GM18498 (cell line): ENCODE results near the gene CAMSAP2.
"Not testable (repeated sequence)": the region's sequence is repeated elsewhere in the genome, so short reads cannot be mapped to it uniquely, and the experiment has no call there.

Experiments
- ATAC-seq: cut with Tn5 transposase; IDR thresholded peaks from one replicate; pipeline ENCODE4 v1.9.1; 2021; ENCODE audit warnings: mild to moderate bottlenecking, moderate library complexity; ENCODE audit not compliant: unreplicated experiment

Gene CAMSAP2

DNA sequence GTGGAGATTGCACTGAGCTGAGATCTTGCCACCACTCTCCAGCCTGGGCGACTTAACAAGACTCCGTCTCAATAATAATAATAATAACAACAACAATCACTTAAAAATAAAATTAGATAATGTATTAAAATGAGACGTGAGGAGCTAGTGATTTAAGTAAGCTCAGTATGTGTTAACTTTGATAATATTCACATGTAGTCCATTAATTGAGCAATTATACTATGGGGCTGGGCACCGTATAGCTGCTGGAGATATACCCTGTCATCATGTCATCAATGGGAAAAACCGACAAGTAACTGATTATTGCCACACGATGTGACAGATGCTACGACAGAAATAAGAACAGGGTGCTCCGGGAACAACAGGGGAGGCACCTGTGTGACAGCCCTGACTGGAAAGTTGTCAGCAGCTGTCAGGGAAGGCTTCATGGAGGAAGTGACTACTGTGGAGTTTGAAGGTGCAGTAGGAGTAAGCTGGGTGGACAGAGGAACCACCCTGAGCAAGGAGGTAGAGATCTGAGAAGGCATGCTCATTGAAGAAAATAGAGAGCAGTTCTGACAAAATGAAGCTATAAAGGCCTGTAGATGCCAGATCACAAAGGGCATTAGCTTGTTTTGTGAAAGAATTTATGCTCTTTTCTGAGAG, 924 bp upstream of the CAMSAP2 start:
- ATAC-seq: no peak

DNA sequence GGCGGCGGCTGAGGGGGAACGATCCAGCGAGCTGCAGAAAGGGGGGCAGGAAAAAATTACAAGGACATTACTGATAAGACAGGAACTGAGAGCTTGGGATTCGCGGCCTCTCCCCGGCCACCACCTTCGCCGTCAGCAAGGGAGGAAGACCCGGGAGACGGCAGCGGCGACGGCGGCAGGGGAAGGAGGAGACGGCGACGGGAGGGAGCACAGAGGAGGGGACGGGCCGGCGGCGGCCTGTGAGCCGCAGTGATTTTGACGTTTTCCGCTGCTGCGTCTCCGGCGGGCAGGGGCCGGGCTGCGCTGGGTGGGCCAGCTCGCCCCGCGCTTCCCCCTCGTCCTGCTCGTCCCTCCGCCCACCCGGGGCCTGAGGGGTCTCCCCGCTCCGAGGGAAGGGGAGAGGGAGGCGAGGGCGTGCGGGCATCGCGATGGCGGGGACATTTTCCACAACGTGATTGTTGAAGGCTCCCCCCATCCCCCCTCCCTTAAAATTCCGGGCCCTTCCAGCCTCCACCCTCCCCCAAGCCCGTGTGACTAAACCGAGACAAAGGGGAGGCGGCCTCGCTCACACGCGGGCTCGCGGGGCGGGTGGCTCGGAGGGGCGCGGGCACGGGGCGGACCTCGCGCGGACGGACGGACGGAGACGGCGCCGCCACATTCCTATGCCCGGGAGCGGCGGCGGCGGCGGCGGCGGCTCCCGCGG, 407 bp downstream of the CAMSAP2 start:
- ATAC-seq: peak; percentile 66

DNA sequence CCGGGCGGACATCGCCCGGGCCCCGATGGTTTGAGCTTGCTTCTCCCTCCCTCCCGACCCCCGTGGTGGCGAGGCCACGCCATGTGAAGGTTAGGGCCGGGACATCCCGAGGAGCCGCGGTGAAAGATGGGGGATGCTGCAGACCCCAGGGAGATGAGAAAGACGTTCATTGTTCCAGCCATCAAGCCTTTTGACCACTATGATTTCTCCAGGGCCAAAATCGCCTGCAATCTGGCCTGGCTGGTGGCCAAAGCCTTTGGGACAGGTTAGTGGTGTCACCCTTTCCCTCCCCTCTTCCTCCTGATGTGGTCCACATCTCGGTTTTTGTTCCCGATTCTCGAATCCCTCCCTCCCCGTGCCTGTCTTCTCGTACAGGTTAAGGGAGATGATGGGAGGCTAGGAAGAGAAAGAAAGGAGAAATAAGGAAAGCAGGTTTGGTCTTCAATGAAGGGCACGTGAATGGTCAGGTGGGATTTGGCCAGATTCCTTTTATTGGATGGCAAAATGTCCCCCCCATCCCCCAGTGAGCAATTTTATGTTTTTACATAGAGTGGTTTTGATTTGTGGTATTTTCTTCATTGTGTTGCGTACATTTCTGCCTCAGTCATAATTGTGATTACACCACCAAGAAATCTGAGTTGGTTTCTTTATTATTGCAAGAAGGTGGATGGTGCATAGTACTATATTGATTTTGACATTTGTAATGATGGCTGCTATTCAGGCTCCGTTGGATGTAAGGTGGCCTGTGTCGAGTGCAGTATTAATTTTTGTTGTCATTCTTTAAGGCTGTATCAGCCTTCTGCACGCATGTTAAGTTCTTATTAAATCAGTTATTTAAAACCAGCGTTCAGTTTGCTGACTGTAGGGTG, 1.2 kb downstream of the CAMSAP2 start:
- ATAC-seq: no peak

DNA sequence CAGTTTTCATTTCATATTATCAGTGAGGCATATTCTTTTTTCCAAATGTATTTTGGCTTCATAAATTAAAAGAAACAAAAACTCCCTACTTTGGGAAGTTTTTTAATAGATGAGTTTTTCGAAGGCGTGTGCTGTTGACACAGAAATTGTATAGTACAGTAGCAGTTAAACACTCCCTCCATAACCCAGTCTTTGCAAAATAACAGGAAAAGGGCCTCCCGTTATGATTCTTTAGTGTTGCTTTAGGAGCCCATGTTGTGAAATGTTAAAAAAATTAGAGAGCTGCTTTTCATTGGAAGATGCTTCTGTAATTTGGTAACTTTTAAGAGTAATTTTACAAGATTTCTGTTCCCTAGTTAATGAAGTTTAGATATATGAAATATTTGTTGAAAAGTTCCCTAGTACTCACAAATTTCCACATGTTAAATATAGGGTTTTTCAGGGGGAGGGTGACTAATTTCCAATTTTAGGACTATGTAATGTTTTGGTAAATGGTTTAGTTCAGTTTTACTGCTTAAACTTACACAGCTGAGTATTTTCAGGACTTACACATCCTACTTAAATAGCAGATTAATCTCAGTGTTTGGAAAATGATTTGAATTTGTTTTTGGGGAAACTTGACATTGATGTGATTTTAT, 2.0 kb downstream of the CAMSAP2 start:
- ATAC-seq: no peak

DNA sequence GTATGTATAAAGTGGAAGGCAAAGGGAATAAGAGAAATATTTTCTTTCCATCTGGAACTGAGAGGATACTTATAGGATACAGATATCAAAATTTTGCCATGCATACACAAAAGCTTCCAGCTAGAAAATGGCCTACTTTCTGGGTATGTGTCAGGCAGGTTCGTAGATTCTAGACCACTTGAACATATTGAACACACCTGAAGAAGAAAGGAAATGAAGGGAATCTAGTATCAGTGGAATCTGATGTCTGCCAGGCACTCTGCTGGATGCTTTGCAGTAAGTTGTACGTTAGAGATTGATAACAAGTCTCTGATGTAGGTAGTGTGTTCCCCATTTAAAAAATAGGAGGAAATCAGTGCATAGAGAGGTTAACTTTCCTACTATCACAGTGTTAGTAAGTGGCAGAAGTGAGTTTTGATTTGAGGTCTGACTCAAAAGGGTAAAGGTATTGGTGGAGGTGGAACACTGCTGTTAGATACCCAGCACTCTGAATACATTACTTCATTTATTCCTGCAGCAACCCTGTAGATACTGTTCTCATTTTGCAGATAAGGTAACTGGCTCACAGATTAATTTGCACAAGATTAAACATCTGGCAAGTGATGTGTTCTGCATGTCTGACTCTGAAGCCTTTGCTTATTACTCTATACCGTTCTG, 3.0 kb downstream of the CAMSAP2 start:
- ATAC-seq: no peak

DNA sequence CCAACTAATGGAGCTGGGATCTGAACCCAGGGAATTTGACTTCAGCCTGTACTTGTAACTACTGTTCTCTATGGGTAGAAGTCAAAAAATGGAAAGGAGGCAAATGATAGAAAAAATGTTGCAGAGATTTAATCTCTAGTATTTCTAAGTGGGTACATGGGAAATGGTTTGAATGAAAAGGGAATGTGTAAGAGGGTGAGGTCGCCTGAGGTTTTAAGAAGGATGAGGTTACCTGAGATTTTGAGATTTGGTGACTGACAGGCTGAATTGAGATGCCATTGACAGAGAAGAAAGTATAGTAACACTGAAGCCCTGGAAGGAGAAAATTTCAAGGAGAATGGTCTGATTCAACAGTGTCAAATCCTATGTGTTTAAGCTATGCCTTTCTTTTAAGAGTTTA, 5.5 kb downstream of the CAMSAP2 start:
- ATAC-seq: no peak

DNA sequence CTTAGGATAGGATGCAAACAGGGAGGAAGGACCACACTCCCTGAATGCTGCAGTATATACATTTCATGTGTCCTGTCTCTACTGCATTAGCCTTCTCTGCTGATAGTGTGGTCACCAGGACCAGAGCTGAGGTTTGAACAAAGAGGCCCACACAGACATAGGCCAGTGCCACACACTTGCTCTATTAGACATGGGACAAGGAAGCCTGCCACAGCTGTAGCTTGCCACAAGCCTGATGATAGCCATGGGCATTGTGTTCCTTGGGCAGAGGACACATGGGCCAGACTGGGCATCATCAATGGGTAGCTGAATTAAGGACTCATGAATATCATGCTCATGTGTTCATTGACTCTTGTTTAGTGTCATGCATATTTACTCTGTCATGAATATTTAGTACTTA, 10.4 kb downstream of the CAMSAP2 start:
- no peak for ATAC-seq

DNA sequence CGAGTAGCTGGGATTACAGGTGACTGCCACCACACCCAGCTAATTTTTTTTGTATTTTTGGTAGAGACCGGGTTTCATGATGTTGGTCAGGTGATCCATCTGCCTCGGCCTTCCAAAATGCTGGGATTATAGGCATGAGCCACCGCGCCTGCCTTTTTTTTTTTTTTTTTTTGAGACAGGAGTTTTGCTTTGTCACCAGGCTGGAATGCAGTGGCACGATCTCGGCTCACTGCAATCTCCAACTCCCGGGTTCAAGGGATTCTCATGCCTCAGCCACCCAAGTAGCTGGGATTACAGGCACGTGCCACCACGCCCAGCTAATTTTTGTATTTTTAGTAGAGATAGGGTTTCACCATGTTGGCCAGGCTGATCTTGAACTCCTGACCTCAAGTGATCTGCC, 12.1 kb downstream of the CAMSAP2 start:
- not testable (repeated sequence) for ATAC-seq

DNA sequence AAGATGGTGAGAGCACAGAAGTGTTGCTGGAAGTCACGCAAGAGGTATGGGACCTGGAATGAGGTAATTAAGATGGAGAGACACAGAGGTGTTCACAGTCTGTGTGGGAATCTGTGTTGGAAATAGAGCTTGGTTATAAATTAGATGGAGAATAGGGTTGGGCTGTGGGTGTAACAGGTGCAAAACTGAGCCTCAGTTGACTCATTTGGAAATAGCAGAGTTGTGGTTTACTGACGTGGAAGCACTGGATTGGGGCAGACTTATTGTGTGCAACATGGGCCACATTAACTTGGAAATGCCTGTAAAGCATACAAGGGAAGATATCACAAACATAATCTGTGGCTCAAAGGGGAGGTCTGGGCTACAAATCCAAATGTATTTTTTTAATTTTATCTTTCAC, 13.0 kb downstream of the CAMSAP2 start:
- peak; percentile 64 for ATAC-seq

DNA sequence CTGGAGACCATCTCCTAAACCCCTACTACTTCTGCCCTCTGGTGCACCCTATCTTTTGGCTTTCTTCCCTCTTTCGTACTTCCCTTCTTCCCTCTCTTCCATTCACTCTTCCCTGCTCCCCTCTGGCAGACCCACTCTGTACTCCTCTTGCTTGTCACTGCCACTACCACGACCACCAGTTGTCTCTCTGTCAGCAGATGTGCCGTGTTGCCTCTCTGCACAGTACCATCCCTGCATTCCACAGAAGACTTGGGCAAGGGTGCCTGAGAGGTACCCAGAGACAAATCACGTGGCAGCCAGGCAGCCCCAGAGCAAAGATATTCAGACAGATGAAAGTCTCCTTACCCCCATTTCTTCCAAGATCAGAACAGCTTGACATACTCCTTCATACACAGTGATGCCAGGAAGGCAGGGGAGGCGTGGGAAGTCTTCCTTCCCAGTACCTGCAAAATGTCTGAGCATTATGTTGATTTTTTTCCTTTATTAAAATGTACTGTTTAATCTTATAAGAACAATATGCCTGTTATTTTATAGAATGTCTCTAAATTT, 15.0 kb downstream of the CAMSAP2 start:
- no peak for ATAC-seq

DNA sequence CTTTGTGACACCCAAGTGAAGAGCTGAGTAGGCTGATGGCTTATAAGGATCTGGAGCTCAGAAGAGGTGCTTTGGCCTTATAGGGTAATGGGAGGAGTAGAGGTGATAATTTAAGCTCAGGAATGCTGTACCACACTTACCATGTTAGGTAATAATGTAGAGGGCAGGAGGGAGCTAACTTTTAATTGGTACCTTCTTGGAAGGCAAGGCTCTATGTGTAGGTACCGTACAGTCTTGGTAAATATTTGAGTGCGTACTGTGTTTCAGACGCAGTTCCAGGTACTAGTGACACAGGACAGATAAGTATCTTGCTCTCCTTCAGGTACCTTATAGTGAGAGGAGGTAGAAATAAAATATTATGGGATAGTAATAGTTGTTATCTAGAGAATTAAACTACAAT, 16.8 kb downstream of the CAMSAP2 start:
- ATAC-seq: no peak

DNA sequence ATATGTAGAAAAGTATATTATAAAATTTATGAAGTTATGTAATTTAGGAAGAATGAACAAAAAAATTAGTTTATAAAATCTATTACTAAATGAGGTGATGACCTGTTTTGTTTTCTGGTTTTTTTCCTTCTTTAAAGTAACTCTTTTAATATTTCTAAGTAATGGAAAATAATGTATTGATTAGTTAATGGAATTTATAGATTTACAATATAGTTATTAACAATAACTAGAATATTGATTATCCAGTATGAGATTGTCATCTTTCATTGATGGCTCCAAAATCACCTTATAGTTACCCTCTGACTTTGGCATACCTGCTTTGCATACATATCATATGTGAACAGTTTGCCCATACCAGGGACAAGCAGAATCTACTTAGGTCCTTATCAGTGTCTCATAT, 23.4 kb downstream of the CAMSAP2 start:
- no peak for ATAC-seq

DNA sequence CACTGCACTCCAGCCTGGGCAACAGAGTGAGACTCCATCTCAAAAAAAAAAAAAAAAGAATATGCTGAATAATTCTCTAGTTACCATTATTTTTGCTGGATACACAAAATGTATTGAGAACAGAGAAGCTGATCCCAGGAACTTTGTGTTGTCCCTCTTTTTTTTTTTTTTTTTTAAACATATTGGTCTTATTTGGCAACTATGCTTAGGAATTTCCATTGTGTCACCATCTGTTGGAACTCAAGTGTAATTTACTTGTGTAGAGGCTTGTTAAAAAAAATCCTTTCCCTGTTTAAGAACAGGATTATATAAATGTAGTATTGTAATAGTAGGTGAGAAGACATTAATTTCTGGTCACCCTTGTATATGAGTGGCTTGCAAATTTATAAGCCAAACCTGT, 28.6 kb downstream of the CAMSAP2 start:
- no peak for ATAC-seq

DNA sequence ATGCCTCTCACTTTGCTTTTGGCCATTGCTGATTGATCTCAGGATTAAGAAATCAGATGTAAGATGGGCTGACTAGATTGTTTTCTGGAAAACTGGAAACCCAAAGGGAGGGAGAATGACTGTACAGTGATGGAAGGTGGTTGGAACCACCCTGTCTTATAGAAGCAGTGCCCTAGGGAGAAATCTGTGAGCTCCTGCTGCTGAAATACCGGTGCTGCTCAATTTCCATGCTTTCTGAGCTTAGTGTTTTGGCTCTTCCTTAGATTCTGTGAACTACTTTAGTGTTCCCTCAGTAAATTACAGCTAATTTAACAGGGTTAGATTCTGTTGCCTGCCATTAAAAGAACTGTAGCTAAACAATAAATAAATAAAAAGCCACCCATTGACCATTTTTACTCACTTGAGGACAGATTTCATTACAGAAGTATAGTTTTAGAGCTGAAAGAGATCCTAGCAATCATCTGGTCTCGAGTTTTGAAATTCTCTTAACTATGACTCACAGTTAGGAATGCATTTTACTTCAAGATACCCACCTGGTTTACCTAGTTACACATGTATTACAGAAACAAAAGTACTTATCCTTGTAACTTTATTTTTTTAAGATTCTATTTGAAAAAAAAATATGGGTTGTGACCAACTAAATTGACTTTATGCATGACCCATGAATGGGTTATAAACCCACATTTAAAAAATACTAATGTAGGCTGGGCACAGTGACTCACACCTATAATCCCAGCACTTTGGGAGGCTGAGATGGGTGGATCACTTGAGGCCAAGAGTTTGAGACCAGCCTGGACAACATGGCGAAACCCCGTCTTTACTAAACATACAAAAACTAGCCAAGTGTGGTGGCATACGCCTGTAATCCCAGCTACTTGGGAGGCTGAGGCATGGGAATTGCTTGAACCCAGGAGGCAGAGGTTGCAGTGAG, 33.2 kb downstream of the CAMSAP2 start:
- no peak for ATAC-seq

DNA sequence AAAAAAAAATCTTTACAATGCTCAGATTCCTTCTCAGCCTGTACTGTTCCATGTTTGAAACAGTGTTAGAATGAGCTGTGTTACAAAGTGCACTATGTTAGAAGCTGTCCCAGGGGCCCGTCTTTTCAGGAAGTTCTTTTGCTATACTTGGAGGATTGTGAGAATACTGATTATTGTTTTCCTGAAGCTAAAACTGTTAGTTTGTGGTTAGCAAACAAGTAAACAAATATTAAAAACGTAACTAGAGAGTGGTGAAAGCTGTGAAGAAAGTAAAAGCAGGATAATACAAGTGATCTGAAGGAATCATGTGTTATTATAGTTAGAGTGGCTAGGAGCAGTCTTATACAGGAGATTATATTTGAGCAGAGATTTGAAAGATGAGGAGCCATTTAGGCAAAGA, 35.6 kb downstream of the CAMSAP2 start:
- no peak for ATAC-seq

DNA sequence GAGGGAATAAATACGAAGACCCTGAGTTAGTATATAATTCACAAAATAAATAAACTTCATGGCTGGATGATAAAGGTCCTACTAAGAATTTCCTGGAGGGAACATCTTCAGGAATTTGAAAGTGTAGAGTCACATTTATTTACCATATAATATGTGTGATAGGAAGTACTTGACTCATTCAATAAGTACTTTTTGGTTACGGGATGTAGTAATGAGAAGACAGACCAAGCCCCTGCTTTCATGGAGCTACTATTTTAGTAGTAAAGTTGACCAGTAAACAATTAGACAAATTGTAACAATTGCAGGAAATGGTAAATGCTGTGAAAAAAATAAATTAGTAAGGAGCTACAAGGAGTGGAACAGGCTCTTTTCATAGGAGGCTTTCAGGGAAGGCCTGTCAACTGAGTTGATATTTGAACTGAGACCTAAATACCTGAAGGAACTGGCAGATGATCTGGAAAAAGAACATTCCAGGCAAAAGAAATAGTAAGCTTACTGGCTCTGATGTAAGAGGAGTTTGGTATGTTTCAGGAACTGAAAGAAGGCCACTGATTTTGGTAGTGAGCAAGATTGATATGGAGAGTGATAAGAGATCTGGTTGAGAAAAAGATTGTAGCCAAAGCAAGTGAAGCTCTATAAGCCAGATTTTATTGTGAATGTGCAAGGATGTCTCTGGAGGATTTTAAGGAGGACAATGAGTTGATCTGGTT, 36.2 kb downstream of the CAMSAP2 start:
- no peak for ATAC-seq

DNA sequence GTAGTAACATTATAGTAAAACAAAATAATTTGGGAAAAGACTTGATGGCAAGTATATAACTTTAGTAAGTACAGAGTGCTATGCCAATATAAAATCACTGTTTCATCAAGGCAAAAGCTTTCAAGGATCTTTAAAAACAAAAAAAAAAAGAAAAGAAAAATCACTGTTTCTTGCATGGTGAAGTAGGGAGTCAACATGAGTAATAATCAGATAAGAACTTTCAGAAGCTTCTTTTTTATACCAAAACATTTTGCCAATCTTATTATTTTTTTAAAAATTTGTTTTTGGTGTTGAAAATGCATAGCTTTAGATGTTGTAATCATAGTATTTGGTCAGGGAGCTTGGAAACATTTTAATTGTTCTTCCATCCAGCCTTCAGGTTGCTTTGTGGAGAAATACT, 37.2 kb downstream of the CAMSAP2 start:
- ATAC-seq: no peak

DNA sequence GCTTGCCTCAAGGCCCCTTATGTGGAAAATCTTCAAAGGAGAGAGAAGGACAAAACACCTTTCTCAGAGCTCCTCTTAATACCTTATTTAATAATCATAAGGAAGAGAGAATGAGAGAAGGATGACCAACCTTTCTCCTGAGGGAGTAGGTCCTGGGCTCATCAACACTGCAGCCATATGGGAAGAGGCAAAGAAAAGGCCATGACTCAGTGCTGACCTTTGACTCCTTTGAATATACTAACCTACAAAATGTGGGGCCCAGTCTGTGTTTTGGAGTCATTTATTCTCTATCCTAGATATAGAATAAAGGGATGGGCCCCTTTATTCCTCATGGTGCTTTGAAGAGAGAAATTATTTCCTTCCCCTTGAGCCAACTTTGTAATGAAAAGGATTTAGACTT, 38.3 kb downstream of the CAMSAP2 start:
- ATAC-seq: no peak

DNA sequence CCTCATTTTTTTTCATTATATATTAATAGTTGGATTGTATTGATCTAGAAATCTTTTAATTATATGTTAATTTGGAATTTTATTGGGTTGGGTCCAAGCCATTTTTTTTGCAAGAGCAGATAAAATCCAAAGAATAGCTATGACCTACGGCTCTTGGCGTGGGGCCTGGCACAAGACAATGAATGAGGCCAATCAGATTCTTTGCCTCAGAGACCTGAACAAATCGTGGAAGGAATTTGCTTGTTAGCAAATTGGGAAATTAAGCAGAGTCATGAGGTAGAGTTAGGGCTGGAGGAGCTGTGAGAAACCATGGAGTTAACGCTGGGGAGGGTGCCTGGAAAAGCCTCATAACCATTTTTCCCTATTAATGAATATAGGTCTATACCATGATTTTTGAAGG, 40.1 kb downstream of the CAMSAP2 start:
- ATAC-seq: no peak
